Neuronal stem cell (in vitro differentiated cells): ENCODE results near the gene KCNIP4.
"Not testable (repeated sequence)": the region's sequence is repeated elsewhere in the genome, so short reads cannot be mapped to it uniquely, and the experiment has no call there.

Source experiments
- DNase-seq: peaks from one replicate; pipeline ENCODE4 v3.0.0-alpha.2; 2013; ENCODE audit warnings: low spot score
- H2AFZ ChIP-seq: one replicate; pipeline ENCODE4 v1.6.1; 2013; ENCODE audit warnings: mild to moderate bottlenecking, low read length, inconsistent platforms
- H2AK5ac ChIP-seq: 2 replicates; pipeline ENCODE4 v1.6.1; 2013; ENCODE audit warnings: low read depth, mild to moderate bottlenecking, inconsistent platforms, low read length, moderate library complexity, mixed read lengths
- H2BK120ac ChIP-seq: 2 replicates; pipeline ENCODE4 v1.6.1; 2013; ENCODE audit warnings: low read depth, mild to moderate bottlenecking, inconsistent platforms, low read length, moderate library complexity, mixed read lengths
- H2BK12ac ChIP-seq: one replicate; pipeline ENCODE4 v1.6.1; 2013; ENCODE audit warnings: low read length, inconsistent platforms
- H2BK15ac ChIP-seq: 2 replicates; pipeline ENCODE4 v1.6.1; 2013; ENCODE audit warnings: mild to moderate bottlenecking, low read length, inconsistent platforms, mixed read lengths
- H2BK5ac ChIP-seq: one replicate; pipeline ENCODE4 v1.6.1; 2013; ENCODE audit warnings: inconsistent platforms, mild to moderate bottlenecking, low read length, moderate library complexity
- H3K14ac ChIP-seq: one replicate; pipeline ENCODE4 v1.6.1; 2013; ENCODE audit warnings: low read length, inconsistent platforms
- H3K18ac ChIP-seq: 2 replicates; pipeline ENCODE4 v1.6.1; 2013; ENCODE audit warnings: low read length, inconsistent platforms
- H3K23ac ChIP-seq: 2 replicates; pipeline ENCODE4 v1.6.1; 2013; ENCODE audit warnings: low read depth, mild to moderate bottlenecking, mixed read lengths, low read length, inconsistent platforms; ENCODE audit not compliant: poor library complexity
- H3K27ac ChIP-seq: replicated peaks from 3 replicates; pipeline ENCODE4 v1.5.1; 2013; ENCODE audit warnings: low read length, inconsistent platforms
- H3K27me3 ChIP-seq, 3 experiments: 2 replicates each; pipeline ENCODE4 v1.6.1; 2013; ENCODE audit warnings: low read length in 3 of 3, mild to moderate bottlenecking in 2 of 3, inconsistent platforms in 1 of 3, low read depth in 1 of 3, mixed read lengths in 1 of 3, moderate library complexity in 1 of 3; ENCODE audit not compliant: control insufficient read depth in 3 of 3, insufficient read depth in 3 of 3
- H3K36me3 ChIP-seq, 2 donors: replicated peaks in 1 of 2; 2 replicates each; pipeline ENCODE4 v1.6.1; 2013; ENCODE audit warnings: low read length in 2 of 2; ENCODE audit not compliant: control insufficient read depth in 2 of 2, insufficient read depth in 2 of 2
- H3K4ac ChIP-seq: 2 replicates; pipeline ENCODE4 v1.6.1; 2013; ENCODE audit warnings: inconsistent platforms, mild to moderate bottlenecking, low read length, moderate library complexity
- H3K4me1 ChIP-seq, 2 donors: 1 replicate in 1 of 2; 2 replicates in 1 of 2; pipeline ENCODE4 v1.6.1; 2013; ENCODE audit warnings: low read length in 2 of 2, low read depth in 1 of 2; ENCODE audit not compliant: control insufficient read depth in 2 of 2, insufficient read depth in 1 of 2
- H3K4me2 ChIP-seq: one replicate; pipeline ENCODE4 v1.6.1; 2013; ENCODE audit warnings: mild to moderate bottlenecking, low read length, inconsistent platforms; ENCODE audit not compliant: insufficient read depth, poor library complexity, severe bottlenecking
- H3K4me3 ChIP-seq, 2 donors: 2 replicates each; pipeline ENCODE4 v1.5.1; 2013; ENCODE audit warnings: low read length in 2 of 2, mild to moderate bottlenecking in 2 of 2, inconsistent platforms in 1 of 2, moderate library complexity in 1 of 2
- H3K79me1 ChIP-seq: one replicate; pipeline ENCODE4 v1.6.1; 2013; ENCODE audit warnings: low read depth, mild to moderate bottlenecking, inconsistent platforms, low read length, moderate library complexity
- H3K9ac ChIP-seq: one replicate; pipeline ENCODE4 v1.6.1; 2013; ENCODE audit warnings: mild to moderate bottlenecking, low read depth, low read length, inconsistent platforms; ENCODE audit not compliant: poor library complexity
- H3K9me3 ChIP-seq, 2 donors: replicated peaks in 1 of 2; 2 replicates each; pipeline versions ENCODE3 to v1.6.1; 2013; ENCODE audit warnings: low read length in 2 of 2, mild to moderate bottlenecking in 2 of 2, inconsistent platforms in 1 of 2, low read depth in 1 of 2, mixed read lengths in 1 of 2, moderate library complexity in 1 of 2; ENCODE audit not compliant: control insufficient read depth in 2 of 2, insufficient read depth in 1 of 2
- H4K8ac ChIP-seq: one replicate; pipeline ENCODE4 v1.6.1; 2013; ENCODE audit warnings: low read depth, mild to moderate bottlenecking, inconsistent platforms, low read length, moderate library complexity
- H4K91ac ChIP-seq: one replicate; pipeline ENCODE4 v1.6.1; 2013; ENCODE audit warnings: low read length, low read depth, mild to moderate bottlenecking, inconsistent platforms; ENCODE audit not compliant: poor library complexity
- WGBS, 2 donors: extraction: QIAGEN DNeasy Blood & Tissue Kit; methylation state at CpG; one replicate each; pipeline ENCODE4 v1.1.7; 2013; ENCODE audit warnings: missing lambda C conversion rate in 2 of 2, mixed read lengths in 1 of 2; ENCODE audit not compliant: insufficient read length in 2 of 2, insufficient replicate concordance in 1 of 2; ENCODE audit errors: extremely low coverage in 2 of 2; 5-methylcytosine and 5-hydroxymethylcytosine counted together

The KCNIP4 gene

GRCh38 chr4:21363701-21364100 lies 584.9 kb downstream of the KCNIP4 start:
- no peak overlapping the region for H3K4me2 ChIP-seq
- H4K91ac ChIP-seq = no peak overlapping the region
- H3K9ac ChIP-seq = no peak overlapping the region
- WGBS, 2 donors = no CpG with 5 or more reads among the region's 1 CpG
- H3K18ac ChIP-seq = no peak overlapping the region
- no peaks in the 10 kb centered on the region for H3K9me3 ChIP-seq
- no peak overlapping the region for H2BK15ac ChIP-seq
- no peak overlapping the region for H2BK120ac ChIP-seq
- H2AK5ac ChIP-seq = no peak overlapping the region
- H2AFZ ChIP-seq = no peak overlapping the region
- H2BK12ac ChIP-seq = no peak overlapping the region
- no peak overlapping the region for H3K14ac ChIP-seq
- H3K36me3 ChIP-seq = no peaks in the 10 kb centered on the region
- no peak for DNase-seq
- H3K79me1 ChIP-seq = no peaks in the 10 kb centered on the region
- H4K8ac ChIP-seq = no peak overlapping the region
- H2BK5ac ChIP-seq = no peak overlapping the region
- no peak overlapping the region for H3K4me3 ChIP-seq
- no peak overlapping the region for H3K23ac ChIP-seq
- no peak overlapping the region for H3K4ac ChIP-seq
- H3K4me1 ChIP-seq = peaks cover 0 to 2% of the 10 kb centered on the region in 2 donors
- no peak overlapping the region for H3K27ac ChIP-seq
- no peaks in the 10 kb centered on the region for H3K27me3 ChIP-seq

GRCh38 chr4:21352354-21352753 lies 596.2 kb downstream of the KCNIP4 start:
- no CpG with 5 or more reads among the region's 4 CpGs for WGBS, 2 donors
- H2BK120ac ChIP-seq, H3K9me3 ChIP-seq, H2BK12ac ChIP-seq, H3K4me3 ChIP-seq, H4K91ac ChIP-seq, H3K36me3 ChIP-seq, H2BK5ac ChIP-seq, H2AFZ ChIP-seq, H3K27ac ChIP-seq, H3K14ac ChIP-seq, H2AK5ac ChIP-seq, H3K4me2 ChIP-seq, H3K4ac ChIP-seq, H3K79me1 ChIP-seq, DNase-seq, H4K8ac ChIP-seq, H3K18ac ChIP-seq, H2BK15ac ChIP-seq, H3K23ac ChIP-seq, H3K4me1 ChIP-seq, H3K27me3 ChIP-seq: not testable (repeated sequence)
- H3K9ac ChIP-seq = peak overlapping the region; percentile 67

GRCh38 chr4:21347142-21347541 lies 601.4 kb downstream of the KCNIP4 start:
- no peak overlapping the region for H3K18ac ChIP-seq
- no peak overlapping the region for H2BK120ac ChIP-seq
- DNase-seq = no peak
- H3K27ac ChIP-seq = no peak overlapping the region
- H3K4me1 ChIP-seq = no peaks in the 10 kb centered on the region
- H3K23ac ChIP-seq = no peak overlapping the region
- no peak overlapping the region for H2AFZ ChIP-seq
- no peak overlapping the region for H3K4me2 ChIP-seq
- no peak overlapping the region for H2BK12ac ChIP-seq
- H3K4ac ChIP-seq = no peak overlapping the region
- no peak overlapping the region for H3K9ac ChIP-seq
- no peak overlapping the region for H2AK5ac ChIP-seq
- no CpG with 5 or more reads among the region's 1 CpG for WGBS, 2 donors
- H3K9me3 ChIP-seq = peaks cover 0 to 2% of the 10 kb centered on the region in 2 donors
- no peak overlapping the region for H4K8ac ChIP-seq
- no peaks in the 10 kb centered on the region for H3K27me3 ChIP-seq
- no peak overlapping the region for H3K14ac ChIP-seq
- H3K36me3 ChIP-seq = no peaks in the 10 kb centered on the region
- H3K79me1 ChIP-seq = no peaks in the 10 kb centered on the region
- H2BK5ac ChIP-seq = no peak overlapping the region
- H4K91ac ChIP-seq = no peak overlapping the region
- no peak overlapping the region for H3K4me3 ChIP-seq
- H2BK15ac ChIP-seq = no peak overlapping the region

- no CpG with 5 or more reads among the region's 3 CpGs for WGBS, 2 donors
Measured at GRCh38 chr4:21327976-21328700, 620.4 kb downstream of the KCNIP4 start.

More at GRCh38 chr4:21327976-21328700, 620.4 kb downstream of the KCNIP4 start:
- no peak overlapping the region for H3K4me2 ChIP-seq
- no peak for DNase-seq
- no peak overlapping the region for H2BK5ac ChIP-seq
- no peak overlapping the region for H3K4me3 ChIP-seq
- H3K27me3 ChIP-seq = no peaks in the 10 kb centered on the region
- H2BK15ac ChIP-seq = no peak overlapping the region
- H3K9ac ChIP-seq = no peak overlapping the region
- no peak overlapping the region for H2BK12ac ChIP-seq
- no peak overlapping the region for H3K23ac ChIP-seq
- no peak overlapping the region for H4K91ac ChIP-seq
- H3K79me1 ChIP-seq = no peaks in the 10 kb centered on the region
- no peak overlapping the region for H2AFZ ChIP-seq
- no peak overlapping the region for H3K27ac ChIP-seq
- H3K14ac ChIP-seq = no peak overlapping the region
- no peaks in the 10 kb centered on the region for H3K9me3 ChIP-seq
- H4K8ac ChIP-seq = no peak overlapping the region
- no peaks in the 10 kb centered on the region for H3K36me3 ChIP-seq
- no peak overlapping the region for H2BK120ac ChIP-seq
- no peak overlapping the region for H2AK5ac ChIP-seq
- H3K18ac ChIP-seq = no peak overlapping the region
- H3K4ac ChIP-seq = no peak overlapping the region
- no peaks in the 10 kb centered on the region for H3K4me1 ChIP-seq
